Ureter (tissue), 1 donor: ENCODE data around the gene DLG5. TPM values are rescaled to one million over a fixed set of nuclear protein-coding genes. Genes with fewer than 3 reads are reported as not detected.
"Not testable (repeated sequence)": the region's sequence is repeated elsewhere in the genome, so short reads cannot be mapped to it uniquely, and the experiment has no call there.

Experiments
- DNase-seq: peaks from one replicate; pipeline ENCODE4 v3.0.0-alpha.2; 2020; ENCODE audit warnings: low spot score
- total RNA-seq: library from RNA; stranded (reverse); gene quantifications from one replicate; pipeline ENCODE4 v1.2.4, GENCODE V29; 2023
- donor health status: DM: yes; HTN: yes; CAD: no.

Gene DLG5
- total RNA-seq, 1 donor from 2014 or later: 75.7 TPM

- no peak for DNase-seq
These were observed 158.5 kb downstream of the DLG5 start for GRCh38 chr10:77768039-77768438.

- DNase-seq: no peak
These were observed 162.8 kb downstream of the DLG5 start for GRCh38 chr10:77763453-77764430.

DNA sequence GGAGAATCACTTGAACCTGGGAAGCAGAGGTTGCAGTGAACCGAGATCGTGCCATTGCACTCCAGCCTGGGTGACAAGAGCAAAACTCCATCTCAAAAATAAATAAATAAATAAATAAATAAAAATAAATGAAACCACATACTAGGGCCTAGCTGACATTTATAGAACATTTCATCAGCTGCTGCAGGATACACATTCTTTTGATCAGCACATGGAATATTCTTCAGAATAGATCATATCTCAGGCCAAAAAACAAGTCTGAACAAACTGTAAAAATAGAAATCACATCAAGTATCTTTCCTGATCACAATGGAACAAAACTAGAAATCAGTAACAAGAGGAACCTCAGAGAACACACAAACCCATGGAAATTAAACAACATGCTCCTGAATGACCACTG lies 168.1 kb downstream of the DLG5 start:
- not testable (repeated sequence) for DNase-seq

DNA sequence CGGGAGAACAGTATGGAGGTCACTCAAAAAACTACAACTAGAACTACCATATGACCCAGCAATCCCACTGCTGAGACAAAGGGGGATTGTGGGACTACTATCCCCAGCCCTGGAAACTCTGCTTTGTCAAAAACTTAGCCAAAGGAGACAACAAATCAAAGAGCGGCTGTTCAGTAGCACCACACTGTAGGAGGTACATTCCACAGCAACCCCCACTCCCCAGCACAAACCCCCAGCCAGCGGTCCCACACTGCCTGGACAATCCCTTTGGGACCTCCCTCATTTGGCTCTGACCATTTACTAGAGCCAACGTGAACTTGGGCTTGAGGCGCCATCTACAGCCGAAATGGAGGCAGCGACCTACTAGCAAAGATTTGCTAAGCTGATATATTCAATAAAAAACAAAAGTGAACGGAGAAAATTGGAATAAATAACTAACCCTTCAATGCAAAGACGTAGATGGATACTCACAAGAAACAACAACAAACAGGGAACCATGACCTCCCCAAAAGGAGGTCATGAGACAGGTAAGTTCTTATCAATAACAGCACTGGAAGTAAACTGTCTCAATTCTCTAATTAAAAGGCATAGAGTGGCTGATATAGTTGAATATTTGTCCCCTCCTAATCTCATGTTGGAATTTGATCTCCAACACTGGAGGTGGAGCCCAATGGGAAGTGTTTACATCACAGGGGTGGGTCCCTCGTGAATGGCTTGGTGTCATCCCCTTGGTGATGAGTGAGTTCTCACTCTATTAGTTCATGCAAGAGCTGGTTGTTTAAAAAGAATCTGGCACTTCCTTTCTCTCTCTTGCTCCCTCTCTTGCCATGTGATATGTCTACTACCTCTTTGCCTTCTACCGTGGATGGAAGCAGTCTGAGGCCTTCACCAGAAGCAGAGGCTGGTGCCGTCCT lies 170.0 kb downstream of the DLG5 start:
- no peak for DNase-seq

DNA sequence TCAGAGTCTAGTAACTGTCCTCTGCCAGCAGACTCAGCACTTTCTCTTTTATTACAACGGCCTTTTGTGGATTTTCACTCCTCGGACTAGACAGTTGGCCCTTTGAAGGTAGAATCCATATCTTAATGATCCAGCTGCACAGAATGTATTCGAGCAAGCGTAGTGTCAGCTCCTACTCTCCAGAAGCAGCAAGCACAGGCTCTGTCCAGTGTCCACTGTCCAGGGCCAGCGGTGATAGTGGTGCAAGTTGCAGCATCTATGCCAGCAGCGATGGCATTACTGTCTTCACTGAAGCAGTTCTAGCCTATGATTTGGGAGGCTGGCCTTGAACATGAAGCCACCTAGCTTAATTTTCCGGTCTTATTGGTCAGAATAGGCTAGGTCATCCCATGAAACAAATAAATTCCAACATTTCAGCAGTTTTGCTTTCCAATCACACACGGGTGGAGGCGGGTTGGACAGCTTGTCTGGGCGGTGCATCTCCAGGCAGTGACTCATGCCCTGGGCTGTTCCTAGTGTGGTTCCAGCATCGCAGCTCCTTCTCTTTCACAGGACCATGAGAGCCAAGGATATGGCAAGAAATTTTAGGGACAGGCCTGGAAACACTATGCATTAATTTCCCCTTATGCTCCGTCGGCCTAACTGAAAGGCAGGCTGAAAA lies 180.4 kb downstream of the DLG5 start:
- DNase-seq: no peak

GRCh38 chr10:77744245-77744644 lies 182.3 kb downstream of the DLG5 start:
- DNase-seq: no peak

GRCh38 chr10:77742172-77742571 lies 184.4 kb downstream of the DLG5 start:
- DNase-seq: no peak

DNA sequence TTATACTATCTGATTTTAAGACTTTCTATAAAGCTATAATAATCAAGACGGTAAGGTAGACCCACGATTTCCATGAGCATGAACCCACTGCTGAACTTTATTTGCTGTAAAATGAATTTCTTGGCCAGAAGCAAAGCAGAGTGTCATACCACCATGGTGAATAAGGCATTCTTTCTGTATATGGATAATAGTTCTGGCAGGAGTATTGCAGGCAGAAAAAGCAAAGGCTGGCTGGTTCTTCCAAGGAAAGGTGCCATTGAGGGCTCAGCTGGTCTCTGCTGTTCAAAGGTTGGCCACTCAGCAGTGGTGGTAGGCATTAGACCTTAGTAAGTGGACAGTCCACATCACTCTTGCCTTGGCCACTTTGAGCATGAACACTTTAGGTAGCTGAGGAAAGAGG lies 184.8 kb downstream of the DLG5 start:
- no peak for DNase-seq

Other genes starting within 250 kb of the DLG5 start
- 20.6 TPM for gene POLR3A, start 102.8 kb upstream of the DLG5 start, total RNA-seq
- gene RPS24, start 107.1 kb upstream of the DLG5 start, total RNA-seq: 2,044 TPM